HPDE6-E6E7 (cell line): ENCODE data around the gene HLA-DMB.

Source experiments
- DNase-seq: peaks from one replicate; pipeline ENCODE4 v3.0.0; 2011; ENCODE audit warnings: missing footprints; ENCODE audit errors: extremely low spot score

HLA-DMB gene

DNA sequence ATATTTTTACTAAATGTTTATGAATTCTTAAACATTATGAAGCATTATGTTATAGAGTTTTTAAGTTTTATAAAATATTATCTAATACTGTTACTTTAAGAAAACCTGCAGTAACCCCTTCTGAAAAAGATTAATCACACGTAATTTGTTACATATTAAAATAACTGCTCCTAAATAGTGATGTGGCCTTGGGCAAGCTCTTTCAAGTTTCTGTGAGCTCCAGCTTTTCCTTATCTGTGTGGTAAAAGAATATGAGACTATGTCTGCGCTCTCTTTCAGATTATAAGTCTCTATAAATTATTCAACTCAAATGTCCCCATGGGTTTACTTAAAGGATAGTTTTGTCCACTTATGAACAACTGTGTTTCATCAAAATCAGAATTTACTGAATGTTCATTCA is 31.9 kb downstream of the HLA-DMB start:
- DNase-seq, result no peak

DNA sequence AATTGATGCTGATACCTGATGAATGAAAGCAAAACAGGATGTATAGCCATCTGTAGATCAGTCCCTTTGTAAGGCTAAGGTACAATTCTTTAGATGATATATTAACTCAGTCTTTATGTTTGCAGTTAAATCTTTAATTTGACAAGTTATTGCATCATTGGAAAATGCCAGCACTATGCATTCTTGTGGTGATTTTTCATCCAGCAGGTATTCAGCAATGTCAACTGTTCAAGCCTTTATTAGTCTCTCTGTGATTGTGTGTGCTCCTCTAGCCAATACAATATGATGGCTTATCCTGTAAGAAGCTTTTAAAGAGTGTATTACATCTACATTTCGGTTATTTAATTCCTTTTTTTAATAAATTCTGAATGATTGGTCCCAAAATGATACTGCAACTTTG is 34.3 kb downstream of the HLA-DMB start:
- no peak for DNase-seq

DNA sequence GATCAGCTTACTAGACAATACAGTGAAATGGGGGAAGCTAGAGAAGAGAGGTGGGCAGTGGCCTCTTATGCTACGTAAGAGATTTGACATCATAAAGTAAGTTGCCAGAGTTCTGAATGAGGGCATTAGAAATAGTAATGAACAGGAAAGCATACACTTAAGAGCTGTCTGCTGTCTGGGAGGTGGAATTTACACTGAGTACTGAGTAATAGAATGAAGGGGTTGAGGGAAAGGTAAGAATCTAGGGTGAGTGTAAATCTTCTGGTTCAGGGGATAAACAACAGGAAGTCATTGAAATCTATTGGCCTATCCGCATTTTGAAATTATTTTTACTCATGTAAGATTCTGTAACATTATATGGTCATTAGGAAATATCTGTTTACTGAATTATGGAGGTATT is 35.8 kb downstream of the HLA-DMB start:
- DNase-seq, result no peak

DNA sequence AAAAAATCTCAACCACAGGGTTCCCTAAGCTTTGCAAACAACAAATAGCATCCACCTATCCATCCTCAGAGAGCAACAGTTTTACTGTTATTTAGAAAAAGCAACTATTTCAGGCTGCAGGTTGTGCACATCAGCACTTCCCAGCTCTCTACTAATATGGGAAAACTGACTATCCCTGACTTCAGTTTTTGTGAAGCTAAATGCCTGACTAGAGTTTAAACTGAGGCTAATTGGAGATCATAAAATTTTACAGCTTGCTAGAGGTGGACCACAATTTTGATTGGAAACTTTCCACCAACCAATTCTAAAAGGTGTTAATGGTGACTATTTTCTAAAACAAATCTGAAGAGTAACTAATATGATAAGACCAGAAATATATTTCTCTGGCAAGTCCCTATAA is 36.9 kb downstream of the HLA-DMB start:
- no peak for DNase-seq

DNA sequence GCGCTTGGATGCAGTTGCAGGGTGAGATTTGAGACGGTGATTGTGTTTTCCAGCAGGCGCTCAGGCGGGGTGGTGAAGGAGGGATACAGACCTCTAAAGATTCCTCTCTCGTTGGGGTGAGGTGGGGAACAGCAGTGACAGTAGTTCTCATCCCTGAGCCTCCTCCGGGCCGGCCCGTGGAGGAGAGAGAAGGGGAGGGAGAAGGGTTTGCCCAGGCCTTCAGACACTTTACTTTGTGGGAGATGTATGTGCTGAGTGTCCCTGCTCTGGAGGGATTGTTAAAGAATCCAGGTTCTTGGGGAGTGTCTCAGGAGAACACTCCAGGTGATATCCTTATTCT is 45.9 kb downstream of the HLA-DMB start:
- DNase-seq, result no peak

GRCh38 chr6:32894085-32895005 is 46.5 kb downstream of the HLA-DMB start:
- DNase-seq, result peak; percentile 99

GRCh38 chr6:32890831-32891230 is 50.0 kb downstream of the HLA-DMB start:
- no peak for DNase-seq

DNA sequence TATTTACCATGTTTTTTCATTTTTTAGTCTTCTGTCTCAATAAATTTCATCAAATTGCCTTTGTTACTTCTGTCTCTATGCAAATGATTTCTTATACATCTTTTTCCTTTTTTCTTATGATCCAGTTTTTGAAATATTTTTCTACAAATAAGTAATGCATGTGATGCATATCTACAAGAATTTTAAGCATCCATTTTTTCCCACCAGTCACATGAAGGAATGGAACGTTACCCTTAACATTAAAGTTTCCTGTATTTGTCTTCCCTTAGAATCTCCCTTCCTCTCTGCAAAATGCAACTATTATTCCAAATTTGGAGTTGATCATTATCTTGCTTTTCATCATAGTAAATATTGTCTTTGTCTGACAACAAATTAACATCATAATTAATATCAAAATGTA is 51.3 kb downstream of the HLA-DMB start:
- no peak for DNase-seq

GRCh38 chr6:32888576-32888975 is 52.3 kb downstream of the HLA-DMB start:
- DNase-seq, result no peak

GRCh38 chr6:32887616-32888015 is 53.2 kb downstream of the HLA-DMB start:
- DNase-seq, result no peak

DNA sequence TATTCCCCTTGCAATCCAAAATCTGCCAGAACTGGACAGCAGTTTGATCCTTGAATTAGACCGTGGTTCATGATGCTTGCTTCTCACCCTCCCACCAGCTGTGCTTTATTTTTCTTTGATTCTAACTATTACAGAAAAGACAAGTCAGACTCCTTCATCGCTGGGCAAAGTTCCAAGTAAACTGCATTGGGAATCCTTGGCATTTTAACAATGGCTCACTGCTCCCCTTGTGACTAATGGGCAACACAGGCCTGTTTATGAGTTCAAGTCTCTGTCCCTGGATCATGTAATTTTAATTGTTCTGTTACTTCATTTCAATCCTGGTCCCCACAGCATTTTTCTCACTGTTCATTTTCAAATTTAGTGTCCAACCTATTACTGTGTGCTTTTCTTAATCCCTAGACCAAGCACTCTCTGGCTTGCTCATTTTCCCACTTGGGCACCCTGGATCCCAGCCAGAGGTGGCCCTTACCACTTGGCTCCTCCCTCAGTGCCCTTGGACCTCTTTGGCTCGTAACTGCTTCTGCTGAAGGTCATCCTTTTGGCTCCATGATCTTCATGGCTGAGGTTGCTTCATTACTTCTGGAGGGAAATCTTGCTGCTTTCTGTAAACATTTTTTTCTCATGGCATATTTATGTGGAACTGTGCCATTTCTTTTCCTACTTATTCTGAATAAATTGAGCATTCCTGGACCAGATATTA is 54.0 kb downstream of the HLA-DMB start:
- DNase-seq, result no peak

GRCh38 chr6:32885698-32886286 is 55.0 kb downstream of the HLA-DMB start:
- DNase-seq, result peak; percentile 45
